Left kidney (tissue), 2 donors: ENCODE measurements around the gene PITHD1. TPM values are rescaled to one million over a fixed set of nuclear protein-coding genes. Genes with fewer than 3 reads are reported as not detected.
A peak's percentile ranks its signal among the peaks of the same experiment; 100 is the strongest.
"Not testable (repeated sequence)": the region's sequence is repeated elsewhere in the genome, so short reads cannot be mapped to it uniquely, and the experiment has no call there.

ENCODE experiments used
- DNase-seq: peaks from one replicate; pipeline ENCODE4 v3.0.0-alpha.2; 2013
- polyA plus RNA-seq: library from polyadenylated mRNA; unstranded; fragments of 120-200 nt; gene quantifications from one replicate; pipeline ENCODE4 v1.2.1, GENCODE V29; 2013; ENCODE audit not compliant: insufficient read length

PITHD1 gene
- polyA plus RNA-seq, 1 donor: 68.4 TPM

- DNase-seq: no peak
These were observed 19.5 kb downstream of the PITHD1 start for GRCh38 chr1:23797478-23798448.

- DNase-seq: no peak
These were observed 20.5 kb downstream of the PITHD1 start for GRCh38 chr1:23798662-23799142.

- DNase-seq: no peak
These were observed 21.0 kb downstream of the PITHD1 start for GRCh38 chr1:23799255-23799569.

GRCh38 chr1:23799570-23800399 is 21.6 kb downstream of the PITHD1 start:
- DNase-seq: no peak

GRCh38 chr1:23800400-23801337 is 22.5 kb downstream of the PITHD1 start, which contains the start of gene GALE:
TSS of gene GALE (minus strand) at chr1:23800754. CDS start at chr1:23799007, 1,747 bp downstream.
- DNase-seq: peak; percentile 93

- DNase-seq: no peak
These were observed 23.1 kb downstream of the PITHD1 start for GRCh38 chr1:23801338-23801748.

- DNase-seq: no peak
These were observed 23.7 kb downstream of the PITHD1 start for GRCh38 chr1:23801876-23802275.

- not testable (repeated sequence) for DNase-seq
These were observed 24.7 kb downstream of the PITHD1 start for GRCh38 chr1:23802809-23803342.

GRCh38 chr1:23803674-23804073 is 25.5 kb downstream of the PITHD1 start:
- DNase-seq: no peak

GRCh38 chr1:23804183-23804835 is 26.1 kb downstream of the PITHD1 start:
- no peak for DNase-seq

GRCh38 chr1:23805025-23805424 is 26.8 kb downstream of the PITHD1 start:
- no peak for DNase-seq

GRCh38 chr1:23806280-23806679 is 28.1 kb downstream of the PITHD1 start:
- DNase-seq: no peak

GRCh38 chr1:23807453-23807852 is 29.2 kb downstream of the PITHD1 start:
- DNase-seq: no peak

- no peak for DNase-seq
These were observed 31.5 kb downstream of the PITHD1 start for GRCh38 chr1:23809751-23810171.

- no peak for DNase-seq
These were observed 32.8 kb downstream of the PITHD1 start for GRCh38 chr1:23810818-23811540.

GRCh38 chr1:23814016-23814415 is 35.8 kb downstream of the PITHD1 start:
- DNase-seq: no peak

GRCh38 chr1:23816361-23816760 is 38.1 kb downstream of the PITHD1 start:
- DNase-seq: no peak

- no peak for DNase-seq
These were observed 38.7 kb downstream of the PITHD1 start for GRCh38 chr1:23816906-23817305.

GRCh38 chr1:23817633-23818032 is 39.4 kb downstream of the PITHD1 start:
- no peak for DNase-seq

- no peak for DNase-seq
These were observed 45.5 kb downstream of the PITHD1 start for GRCh38 chr1:23823767-23824166.
